Measurements from ENCODE around the gene MAVS. TPM values are rescaled to one million over a fixed set of nuclear protein-coding genes. Genes with fewer than 3 reads are reported as not detected.

The MAVS gene
- polyA plus RNA-seq, 4 donors: 6.2 to 32.7 (median 21.5) TPM

DNA sequence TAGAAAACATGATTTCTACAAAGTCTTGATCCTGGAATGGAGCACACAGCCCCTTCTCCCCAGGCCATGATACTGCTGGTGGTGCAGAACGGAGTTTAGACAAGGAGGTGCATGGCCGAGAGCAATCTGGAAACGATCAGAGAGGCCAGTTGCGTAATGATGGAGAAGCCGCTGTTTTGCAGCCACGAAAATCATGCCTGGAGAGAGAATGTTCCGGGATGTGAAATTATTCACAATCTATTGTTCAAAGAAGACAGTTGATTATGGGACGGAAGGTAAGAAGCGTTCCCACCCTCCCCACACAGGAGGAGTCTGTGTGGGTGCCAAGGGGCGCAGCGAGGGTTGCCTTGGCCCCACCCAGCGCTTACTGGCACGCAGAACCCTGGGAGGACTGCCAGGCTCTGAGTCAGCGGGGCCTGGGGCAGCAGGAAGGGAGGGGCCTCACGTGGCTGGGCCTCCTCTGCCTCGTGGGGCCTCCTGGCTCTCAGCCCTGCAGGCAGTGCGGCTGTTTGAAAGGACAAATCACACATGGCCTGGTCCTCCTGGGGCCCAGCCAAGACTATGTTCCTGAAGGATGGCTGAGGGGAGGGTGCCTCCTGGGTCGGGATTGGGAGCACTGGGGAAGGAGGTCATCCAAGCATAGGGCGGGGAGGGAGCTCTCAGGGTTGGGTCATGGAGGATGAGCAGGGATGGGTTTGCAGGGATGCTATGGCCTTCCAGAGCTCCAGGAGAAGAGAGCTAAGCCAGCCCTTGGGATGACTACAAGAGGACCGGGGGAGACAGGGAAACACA lies 35.0 kb upstream of the MAVS start:
- peak; percentile 98 to 99 for DNase-seq
- 7 to 13% (median 7%) methylated on average over 19 to 20 of the region's 20 CpGs for WGBS, 3 donors
- Histone ChIP-seq H3K36me3 (ENCODE audit: control insufficient read depth in 3 of 3, insufficient read depth in 2 of 3, low read depth in 1 of 3, low read length in 3 of 3) (no peaks in the 10 kb centered on the region), H3K9me3 (ENCODE audit: control insufficient read depth in 2 of 2, insufficient read depth in 1 of 2, low read depth in 1 of 2, low read length in 1 of 2) (no peaks in the 10 kb centered on the region), H3K4me1 (ENCODE audit: control insufficient read depth in 3 of 3, insufficient read depth in 2 of 3, low read depth in 1 of 3, low read length in 2 of 3) (peaks cover 6 to 50% (median 17%) of the 10 kb centered on the region in 3 donors), H3K27ac (ENCODE audit: low read depth in 1 of 3, low read length in 2 of 3) (peak overlapping the region; percentile 82 to 100 (median 94)), H3K4me3 (ENCODE audit: low read depth in 1 of 3, low read length in 3 of 3) (peak overlapping the region; percentile 3 to 46 (median 36)), H3K27me3 (ENCODE audit: control insufficient read depth in 3 of 3, insufficient read depth in 3 of 3, low read length in 3 of 3) (no peaks in the 10 kb centered on the region)
- FAIRE-seq: no peak

DNA sequence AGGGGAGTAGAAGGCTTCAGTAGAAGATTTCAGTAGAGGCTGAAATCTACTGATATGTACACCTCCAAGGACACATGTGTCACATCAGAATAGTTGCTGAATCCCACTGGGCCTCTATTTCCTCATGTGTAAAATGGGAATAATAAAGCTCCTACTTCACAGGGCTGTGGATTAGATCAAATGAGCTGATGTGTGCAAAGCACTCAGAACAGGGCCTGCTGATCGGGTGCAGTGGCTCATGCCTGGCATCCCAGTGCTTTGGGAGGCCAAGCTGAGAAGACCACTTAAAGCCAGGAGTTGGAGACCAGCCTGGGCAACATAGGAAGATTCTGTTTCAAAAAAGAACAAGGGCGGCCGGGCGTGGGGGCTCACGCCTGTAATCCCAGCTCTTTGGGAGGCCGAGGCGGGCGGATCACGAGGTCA lies 34.4 kb upstream of the MAVS start:
- no peaks in the 10 kb centered on the region for H3K36me3 ChIP-seq (ENCODE audit: control insufficient read depth in 3 of 3, insufficient read depth in 2 of 3, low read depth in 1 of 3, low read length in 3 of 3)
- no peak for DNase-seq
- peak overlapping the region; percentile 74 to 100 (median 82) for H3K27ac ChIP-seq (ENCODE audit: low read depth in 1 of 3, low read length in 2 of 3)
- H3K27me3 ChIP-seq (ENCODE audit: control insufficient read depth in 3 of 3, insufficient read depth in 3 of 3, low read length in 3 of 3): no peaks in the 10 kb centered on the region
- H3K4me3 ChIP-seq (ENCODE audit: low read depth in 1 of 3, low read length in 3 of 3): no peak overlapping the region
- WGBS, 3 donors: 87 to 94% (median 90%) methylated on average over 7 to 9 of the region's 9 CpGs
- H3K4me1 ChIP-seq (ENCODE audit: control insufficient read depth in 3 of 3, insufficient read depth in 2 of 3, low read depth in 1 of 3, low read length in 2 of 3): peaks cover 6 to 44% (median 11%) of the 10 kb centered on the region in 3 donors
- no peaks in the 10 kb centered on the region for H3K9me3 ChIP-seq (ENCODE audit: control insufficient read depth in 2 of 2, insufficient read depth in 1 of 2, low read depth in 1 of 2, low read length in 1 of 2)
- no peak for FAIRE-seq

- Histone ChIP-seq H3K36me3 (ENCODE audit: control insufficient read depth in 3 of 3, insufficient read depth in 2 of 3, low read depth in 1 of 3, low read length in 3 of 3) (no peaks in the 10 kb centered on the region), H3K9me3 (ENCODE audit: control insufficient read depth in 2 of 2, insufficient read depth in 1 of 2, low read depth in 1 of 2, low read length in 1 of 2) (no peaks in the 10 kb centered on the region), H3K27me3 (ENCODE audit: control insufficient read depth in 3 of 3, insufficient read depth in 3 of 3, low read length in 3 of 3) (no peaks in the 10 kb centered on the region), H3K4me1 (ENCODE audit: control insufficient read depth in 3 of 3, insufficient read depth in 2 of 3, low read depth in 1 of 3, low read length in 2 of 3) (peaks cover 3 to 37% (median 11%) of the 10 kb centered on the region in 3 donors), H3K27ac (ENCODE audit: low read depth in 1 of 3, low read length in 2 of 3) (peak overlapping the region; percentile 17 to 61 (median 30)), H3K4me3 (ENCODE audit: low read depth in 1 of 3, low read length in 3 of 3) (no peak overlapping the region)
- DNase-seq (peak; percentile 28 to 61), FAIRE-seq (no peak)
- WGBS, 3 donors: 32 to 67% (median 53%) methylated on average over 8 of the region's 8 CpGs
Observed at GRCh38 chr20:3812975-3813847, 33.4 kb upstream of the MAVS start.

DNA sequence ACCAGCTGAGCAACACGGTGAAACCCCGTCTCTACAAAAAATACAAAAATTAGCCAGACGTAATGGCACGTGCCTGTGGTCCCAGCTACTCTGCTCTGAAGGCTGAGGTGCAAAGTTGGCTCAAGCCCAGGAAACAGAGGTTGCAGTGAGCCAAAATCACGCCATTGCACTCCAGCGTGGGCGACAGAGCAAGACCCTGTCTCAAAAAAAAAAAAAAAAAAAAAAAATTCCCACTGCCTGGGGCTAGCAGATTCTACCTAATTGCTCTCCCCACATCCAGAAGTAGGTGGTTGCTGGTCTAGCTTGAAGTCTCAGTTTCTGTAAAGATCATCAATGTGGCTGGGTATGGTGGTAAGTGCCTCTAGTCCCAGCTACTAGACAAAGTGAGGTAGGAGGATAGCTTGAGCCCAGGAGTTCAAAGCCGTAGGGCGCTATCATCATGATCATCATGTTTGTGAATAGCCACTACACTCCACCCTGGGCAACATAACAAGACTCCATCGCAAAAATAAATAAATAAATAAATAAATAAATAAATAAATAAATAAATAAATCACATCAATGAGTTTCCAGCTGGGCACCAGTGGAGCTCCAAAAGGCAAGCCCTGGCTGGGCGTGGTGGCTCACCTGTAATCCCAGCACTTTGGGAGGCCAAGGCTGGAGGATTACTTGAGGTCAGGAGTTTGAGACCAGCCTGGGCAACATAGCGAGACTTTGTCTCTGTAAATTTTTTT lies 32.6 kb upstream of the MAVS start:
- Histone ChIP-seq H3K4me1 (ENCODE audit: control insufficient read depth in 3 of 3, insufficient read depth in 2 of 3, low read depth in 1 of 3, low read length in 2 of 3) (peaks cover 3 to 39% (median 11%) of the 10 kb centered on the region in 3 donors), H3K4me3 (ENCODE audit: low read depth in 1 of 3, low read length in 3 of 3) (no peak overlapping the region), H3K27me3 (ENCODE audit: control insufficient read depth in 3 of 3, insufficient read depth in 3 of 3, low read length in 3 of 3) (no peaks in the 10 kb centered on the region), H3K27ac (ENCODE audit: low read depth in 1 of 3, low read length in 2 of 3) (peak overlapping the region; percentile 17 to 61 (median 30)), H3K9me3 (ENCODE audit: control insufficient read depth in 2 of 2, insufficient read depth in 1 of 2, low read depth in 1 of 2, low read length in 1 of 2) (no peaks in the 10 kb centered on the region), H3K36me3 (ENCODE audit: control insufficient read depth in 3 of 3, insufficient read depth in 2 of 3, low read depth in 1 of 3, low read length in 3 of 3) (no peaks in the 10 kb centered on the region)
- WGBS, 3 donors: 46 to 67% (median 54%) methylated on average over 12 of the region's 12 CpGs
- no peak for FAIRE-seq
- DNase-seq: no peak

DNA sequence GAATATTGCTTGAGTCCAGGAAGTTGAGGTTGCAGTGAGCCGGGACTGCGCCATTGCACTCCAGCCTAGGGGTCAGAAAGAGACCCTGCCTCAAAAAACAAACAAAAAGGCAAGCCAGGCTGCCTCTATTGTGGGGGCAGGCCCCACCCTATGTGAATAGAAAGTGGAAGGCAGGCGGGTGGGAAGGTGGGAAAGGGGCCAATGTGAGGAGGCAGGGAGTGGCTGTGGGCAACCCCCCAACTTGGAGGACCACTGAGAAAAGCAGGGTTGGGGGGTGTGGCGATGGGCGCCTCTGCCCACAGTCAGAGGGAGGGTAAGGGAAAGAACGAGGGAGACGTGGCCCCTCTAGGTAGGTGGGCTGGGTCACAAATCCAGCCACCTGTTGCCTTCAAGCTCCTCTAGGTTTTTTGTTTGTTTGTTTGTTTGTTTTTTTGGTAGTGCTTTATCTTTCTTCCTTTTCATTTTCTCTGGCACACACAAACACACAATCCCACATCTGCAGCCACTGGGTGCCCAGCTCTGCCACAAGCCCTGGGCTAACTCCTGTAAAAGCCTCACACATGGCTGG lies 31.6 kb upstream of the MAVS start:
- DNase-seq (no peak), FAIRE-seq (no peak)
- 63 to 74% (median 70%) methylated on average over 7 of the region's 7 CpGs for WGBS, 3 donors
- Histone ChIP-seq H3K9me3 (ENCODE audit: control insufficient read depth in 2 of 2, insufficient read depth in 1 of 2, low read depth in 1 of 2, low read length in 1 of 2) (no peaks in the 10 kb centered on the region), H3K27ac (ENCODE audit: low read depth in 1 of 3, low read length in 2 of 3) (no peak overlapping the region), H3K4me3 (ENCODE audit: low read depth in 1 of 3, low read length in 3 of 3) (no peak overlapping the region), H3K36me3 (ENCODE audit: control insufficient read depth in 3 of 3, insufficient read depth in 2 of 3, low read depth in 1 of 3, low read length in 3 of 3) (no peaks in the 10 kb centered on the region), H3K4me1 (ENCODE audit: control insufficient read depth in 3 of 3, insufficient read depth in 2 of 3, low read depth in 1 of 3, low read length in 2 of 3) (peaks cover 6 to 48% (median 11%) of the 10 kb centered on the region in 3 donors), H3K27me3 (ENCODE audit: control insufficient read depth in 3 of 3, insufficient read depth in 3 of 3, low read length in 3 of 3) (no peaks in the 10 kb centered on the region)

GRCh38 chr20:3815703-3816315 lies 30.8 kb upstream of the MAVS start:
- peaks cover 6 to 48% (median 11%) of the 10 kb centered on the region in 3 donors for H3K4me1 ChIP-seq (ENCODE audit: control insufficient read depth in 3 of 3, insufficient read depth in 2 of 3, low read depth in 1 of 3, low read length in 2 of 3)
- FAIRE-seq (no peak), DNase-seq (peak in 1 of 2 donors; percentile 38)
- H3K27ac ChIP-seq (ENCODE audit: low read depth in 1 of 3, low read length in 2 of 3): peak overlapping the region in 2 of 3 donors; percentile 2 to 3
- H3K4me3 ChIP-seq (ENCODE audit: low read depth in 1 of 3, low read length in 3 of 3): no peak overlapping the region
- no peaks in the 10 kb centered on the region for H3K36me3 ChIP-seq (ENCODE audit: control insufficient read depth in 3 of 3, insufficient read depth in 2 of 3, low read depth in 1 of 3, low read length in 3 of 3)
- no peaks in the 10 kb centered on the region for H3K9me3 ChIP-seq (ENCODE audit: control insufficient read depth in 2 of 2, insufficient read depth in 1 of 2, low read depth in 1 of 2, low read length in 1 of 2)
- no peaks in the 10 kb centered on the region for H3K27me3 ChIP-seq (ENCODE audit: control insufficient read depth in 3 of 3, insufficient read depth in 3 of 3, low read length in 3 of 3)
- 69 to 82% (median 71%) methylated on average over 9 of the region's 9 CpGs for WGBS, 3 donors

DNA sequence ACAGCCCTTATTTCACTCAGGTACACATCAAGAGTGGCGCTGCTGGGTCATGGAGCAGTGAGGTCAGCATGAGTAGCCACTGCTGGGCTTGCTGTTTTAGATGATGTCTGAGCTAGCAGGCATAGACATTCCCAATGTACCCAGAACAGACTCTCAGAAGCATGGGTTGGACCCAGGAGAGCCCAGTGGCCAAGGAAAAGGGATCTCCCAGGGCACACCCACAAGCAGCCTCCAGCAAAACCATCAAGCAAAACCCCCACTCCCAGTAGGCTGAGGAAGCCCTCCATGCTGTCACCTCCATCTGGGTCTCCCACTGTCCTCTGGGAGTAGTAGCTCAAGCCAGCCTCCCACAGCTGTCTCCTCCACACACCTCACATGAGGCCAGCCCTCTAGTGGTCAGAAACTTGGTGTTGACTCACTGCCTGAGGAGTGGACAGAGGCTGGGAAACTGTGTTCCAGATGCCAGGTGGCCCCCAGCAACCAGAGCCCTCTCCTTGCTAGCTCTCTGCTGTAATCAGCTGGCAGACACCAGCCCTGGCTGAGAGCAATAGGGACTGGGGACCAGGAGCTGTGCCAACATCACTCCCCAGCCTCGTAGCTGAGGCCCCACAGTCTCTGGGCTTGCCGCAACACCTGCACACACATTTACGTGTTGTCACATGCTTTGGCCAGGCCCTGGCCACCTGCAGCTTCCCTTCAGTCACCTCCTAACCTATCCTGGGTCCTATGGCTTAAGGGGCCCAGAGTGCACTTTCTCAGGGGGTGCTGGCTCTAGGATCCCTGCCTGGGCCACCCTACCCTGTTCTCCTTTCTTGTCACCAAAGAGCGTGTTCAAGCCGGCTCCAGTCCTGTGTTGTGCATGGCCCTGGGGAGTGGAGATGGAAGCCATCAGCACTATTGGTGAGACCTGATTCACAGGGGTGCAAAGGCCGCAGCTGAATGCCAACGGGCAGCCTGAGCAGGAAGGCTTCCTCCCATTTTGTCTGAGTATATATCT lies 28.2 kb upstream of the MAVS start:
- H3K27me3 ChIP-seq (ENCODE audit: control insufficient read depth in 3 of 3, insufficient read depth in 3 of 3, low read length in 3 of 3): no peaks in the 10 kb centered on the region
- H3K36me3 ChIP-seq (ENCODE audit: control insufficient read depth in 3 of 3, insufficient read depth in 2 of 3, low read depth in 1 of 3, low read length in 3 of 3): peaks cover 4 to 12% (median 5%) of the 10 kb centered on the region in 3 donors
- DNase-seq (peak; percentile 85 to 88), FAIRE-seq (no peak)
- no peak overlapping the region for H3K4me3 ChIP-seq (ENCODE audit: low read depth in 1 of 3, low read length in 3 of 3)
- WGBS, 3 donors: 49 to 77% (median 59%) methylated on average over 8 of the region's 8 CpGs
- no peaks in the 10 kb centered on the region for H3K9me3 ChIP-seq (ENCODE audit: control insufficient read depth in 2 of 2, insufficient read depth in 1 of 2, low read depth in 1 of 2, low read length in 1 of 2)
- peaks cover 0 to 30% (median 4%) of the 10 kb centered on the region in 3 donors for H3K4me1 ChIP-seq (ENCODE audit: control insufficient read depth in 3 of 3, insufficient read depth in 2 of 3, low read depth in 1 of 3, low read length in 2 of 3)
- peak overlapping the region; percentile 60 to 98 (median 63) for H3K27ac ChIP-seq (ENCODE audit: low read depth in 1 of 3, low read length in 2 of 3)

Measured in small intestine (tissue), 7 donors.